K562 (cell line): ENCODE results near the gene SEMA6B.
"Not testable (repeated sequence)": the region's sequence is repeated elsewhere in the genome, so short reads cannot be mapped to it uniquely, and the experiment has no call there.

Experiments
- ATF3 ChIP-seq, 2 experiments: fragments of 450-650 bp in 1 of 2; sonication (generic) in 1 of 2; formaldehyde crosslinking in 1 of 2; IDR thresholded peaks in 1 of 2; conservative IDR thresholded peaks in 1 of 2; 2 replicates each; pipeline versions ENCODE4 v1.6.1 to v1.8.1; 2016 to 2023; ENCODE audit warnings: mild to moderate bottlenecking in 2 of 2, moderate library complexity in 2 of 2, inconsistent platforms in 1 of 2, missing genetic modification reagents in 1 of 2
- MAFK ChIP-seq: IDR thresholded peaks from 2 replicates; pipeline ENCODE4 v1.6.1; 2011; ENCODE audit warnings: low read length, improper control_type of control experiment

GRCh38 chr19:4527377-4527776 is 32.1 kb downstream of the SEMA6B start:
- TF ChIP-seq MAFK; ATF3 (IDR thresholded peaks at IDR 0.05); ATF3 (CRISPR knock-in tag; conservative IDR thresholded peaks at IDR 0.05): not testable (repeated sequence)
